ENCODE data around the gene ASTN2.

DNA sequence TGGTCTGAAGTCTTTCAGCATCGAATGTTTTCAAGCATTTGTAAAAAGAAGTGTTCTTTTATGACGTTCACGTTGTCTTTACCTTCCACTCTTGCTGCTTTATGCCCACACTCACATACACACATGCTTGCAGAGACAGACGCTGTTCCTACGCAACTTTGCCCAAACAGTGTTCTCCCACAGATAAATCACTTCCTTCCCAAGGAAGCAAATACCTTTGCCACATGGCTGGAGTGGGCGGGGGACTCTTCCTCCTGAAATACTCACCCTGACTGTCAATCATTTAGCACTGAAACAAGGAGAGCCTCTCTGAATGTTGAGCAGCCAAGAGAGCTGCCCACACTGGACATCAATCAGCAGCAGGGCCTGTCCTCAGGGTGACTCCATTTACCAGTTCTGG lies 22.4 kb upstream of the ASTN2 start:
- TF ChIP-seq, protein P1, sequence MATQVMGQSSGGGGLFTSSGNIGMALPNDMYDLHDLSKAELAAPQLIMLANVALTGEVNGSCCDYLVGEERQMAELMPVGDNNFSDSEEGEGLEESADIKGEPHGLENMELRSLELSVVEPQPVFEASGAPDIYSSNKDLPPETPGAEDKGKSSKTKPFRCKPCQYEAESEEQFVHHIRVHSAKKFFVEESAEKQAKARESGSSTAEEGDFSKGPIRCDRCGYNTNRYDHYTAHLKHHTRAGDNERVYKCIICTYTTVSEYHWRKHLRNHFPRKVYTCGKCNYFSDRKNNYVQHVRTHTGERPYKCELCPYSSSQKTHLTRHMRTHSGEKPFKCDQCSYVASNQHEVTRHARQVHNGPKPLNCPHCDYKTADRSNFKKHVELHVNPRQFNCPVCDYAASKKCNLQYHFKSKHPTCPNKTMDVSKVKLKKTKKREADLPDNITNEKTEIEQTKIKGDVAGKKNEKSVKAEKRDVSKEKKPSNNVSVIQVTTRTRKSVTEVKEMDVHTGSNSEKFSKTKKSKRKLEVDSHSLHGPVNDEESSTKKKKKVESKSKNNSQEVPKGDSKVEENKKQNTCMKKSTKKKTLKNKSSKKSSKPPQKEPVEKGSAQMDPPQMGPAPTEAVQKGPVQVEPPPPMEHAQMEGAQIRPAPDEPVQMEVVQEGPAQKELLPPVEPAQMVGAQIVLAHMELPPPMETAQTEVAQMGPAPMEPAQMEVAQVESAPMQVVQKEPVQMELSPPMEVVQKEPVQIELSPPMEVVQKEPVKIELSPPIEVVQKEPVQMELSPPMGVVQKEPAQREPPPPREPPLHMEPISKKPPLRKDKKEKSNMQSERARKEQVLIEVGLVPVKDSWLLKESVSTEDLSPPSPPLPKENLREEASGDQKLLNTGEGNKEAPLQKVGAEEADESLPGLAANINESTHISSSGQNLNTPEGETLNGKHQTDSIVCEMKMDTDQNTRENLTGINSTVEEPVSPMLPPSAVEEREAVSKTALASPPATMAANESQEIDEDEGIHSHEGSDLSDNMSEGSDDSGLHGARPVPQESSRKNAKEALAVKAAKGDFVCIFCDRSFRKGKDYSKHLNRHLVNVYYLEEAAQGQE (IDR thresholded peaks at IDR 0.05; ENCODE audit: unreplicated experiment): no peak
- TF ChIP-seq EZH2phosphoT487 (IDR thresholded peaks at IDR 0.05; ENCODE audit: unreplicated experiment) (no peak), POLR2AphosphoS5 (IDR thresholded peaks at IDR 0.05; ENCODE audit: low read depth) (no peak), NANOG (IDR thresholded peaks at IDR 0.05; ENCODE audit: borderline replicate concordance) (no peak), EZH2 (IDR thresholded peaks at IDR 0.05; ENCODE audit: low read depth, unreplicated experiment) (no peak), ZNF114 (CRISPR knock-in tag; IDR thresholded peaks at IDR 0.05) (no peak), CREB1 (CRISPR knock-in tag; IDR thresholded peaks at IDR 0.05; ENCODE audit: low read depth) (no peak)
- TF ChIP-seq, protein P2, sequence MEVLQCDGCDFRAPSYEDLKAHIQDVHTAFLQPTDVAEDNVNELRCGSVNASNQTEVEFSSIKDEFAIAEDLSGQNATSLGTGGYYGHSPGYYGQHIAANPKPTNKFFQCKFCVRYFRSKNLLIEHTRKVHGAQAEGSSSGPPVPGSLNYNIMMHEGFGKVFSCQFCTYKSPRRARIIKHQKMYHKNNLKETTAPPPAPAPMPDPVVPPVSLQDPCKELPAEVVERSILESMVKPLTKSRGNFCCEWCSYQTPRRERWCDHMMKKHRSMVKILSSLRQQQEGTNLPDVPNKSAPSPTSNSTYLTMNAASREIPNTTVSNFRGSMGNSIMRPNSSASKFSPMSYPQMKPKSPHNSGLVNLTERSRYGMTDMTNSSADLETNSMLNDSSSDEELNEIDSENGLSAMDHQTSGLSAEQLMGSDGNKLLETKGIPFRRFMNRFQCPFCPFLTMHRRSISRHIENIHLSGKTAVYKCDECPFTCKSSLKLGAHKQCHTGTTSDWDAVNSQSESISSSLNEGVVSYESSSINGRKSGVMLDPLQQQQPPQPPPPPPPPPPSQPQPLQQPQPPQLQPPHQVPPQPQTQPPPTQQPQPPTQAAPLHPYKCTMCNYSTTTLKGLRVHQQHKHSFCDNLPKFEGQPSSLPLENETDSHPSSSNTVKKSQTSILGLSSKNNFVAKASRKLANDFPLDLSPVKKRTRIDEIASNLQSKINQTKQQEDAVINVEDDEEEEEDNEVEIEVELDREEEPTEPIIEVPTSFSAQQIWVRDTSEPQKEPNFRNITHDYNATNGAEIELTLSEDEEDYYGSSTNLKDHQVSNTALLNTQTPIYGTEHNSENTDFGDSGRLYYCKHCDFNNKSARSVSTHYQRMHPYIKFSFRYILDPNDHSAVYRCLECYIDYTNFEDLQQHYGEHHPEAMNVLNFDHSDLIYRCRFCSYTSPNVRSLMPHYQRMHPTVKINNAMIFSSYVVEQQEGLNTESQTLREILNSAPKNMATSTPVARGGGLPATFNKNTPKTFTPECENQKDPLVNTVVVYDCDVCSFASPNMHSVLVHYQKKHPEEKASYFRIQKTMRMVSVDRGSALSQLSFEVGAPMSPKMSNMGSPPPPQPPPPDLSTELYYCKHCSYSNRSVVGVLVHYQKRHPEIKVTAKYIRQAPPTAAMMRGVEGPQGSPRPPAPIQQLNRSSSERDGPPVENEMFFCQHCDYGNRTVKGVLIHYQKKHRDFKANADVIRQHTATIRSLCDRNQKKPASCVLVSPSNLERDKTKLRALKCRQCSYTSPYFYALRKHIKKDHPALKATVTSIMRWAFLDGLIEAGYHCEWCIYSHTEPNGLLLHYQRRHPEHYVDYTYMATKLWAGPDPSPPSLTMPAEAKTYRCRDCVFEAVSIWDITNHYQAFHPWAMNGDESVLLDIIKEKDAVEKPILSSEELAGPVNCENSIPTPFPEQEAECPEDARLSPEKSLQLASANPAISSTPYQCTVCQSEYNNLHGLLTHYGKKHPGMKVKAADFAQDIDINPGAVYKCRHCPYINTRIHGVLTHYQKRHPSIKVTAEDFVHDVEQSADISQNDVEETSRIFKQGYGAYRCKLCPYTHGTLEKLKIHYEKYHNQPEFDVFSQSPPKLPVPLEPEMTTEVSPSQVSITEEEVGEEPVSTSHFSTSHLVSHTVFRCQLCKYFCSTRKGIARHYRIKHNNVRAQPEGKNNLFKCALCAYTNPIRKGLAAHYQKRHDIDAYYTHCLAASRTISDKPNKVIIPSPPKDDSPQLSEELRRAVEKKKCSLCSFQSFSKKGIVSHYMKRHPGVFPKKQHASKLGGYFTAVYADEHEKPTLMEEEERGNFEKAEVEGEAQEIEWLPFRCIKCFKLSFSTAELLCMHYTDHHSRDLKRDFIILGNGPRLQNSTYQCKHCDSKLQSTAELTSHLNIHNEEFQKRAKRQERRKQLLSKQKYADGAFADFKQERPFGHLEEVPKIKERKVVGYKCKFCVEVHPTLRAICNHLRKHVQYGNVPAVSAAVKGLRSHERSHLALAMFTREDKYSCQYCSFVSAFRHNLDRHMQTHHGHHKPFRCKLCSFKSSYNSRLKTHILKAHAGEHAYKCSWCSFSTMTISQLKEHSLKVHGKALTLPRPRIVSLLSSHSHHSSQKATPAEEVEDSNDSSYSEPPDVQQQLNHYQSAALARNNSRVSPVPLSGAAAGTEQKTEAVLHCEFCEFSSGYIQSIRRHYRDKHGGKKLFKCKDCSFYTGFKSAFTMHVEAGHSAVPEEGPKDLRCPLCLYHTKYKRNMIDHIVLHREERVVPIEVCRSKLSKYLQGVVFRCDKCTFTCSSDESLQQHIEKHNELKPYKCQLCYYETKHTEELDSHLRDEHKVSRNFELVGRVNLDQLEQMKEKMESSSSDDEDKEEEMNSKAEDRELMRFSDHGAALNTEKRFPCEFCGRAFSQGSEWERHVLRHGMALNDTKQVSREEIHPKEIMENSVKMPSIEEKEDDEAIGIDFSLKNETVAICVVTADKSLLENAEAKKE (CRISPR knock-in tag; IDR thresholded peaks at IDR 0.05): no peak
- TF ChIP-seq, protein P3, sequence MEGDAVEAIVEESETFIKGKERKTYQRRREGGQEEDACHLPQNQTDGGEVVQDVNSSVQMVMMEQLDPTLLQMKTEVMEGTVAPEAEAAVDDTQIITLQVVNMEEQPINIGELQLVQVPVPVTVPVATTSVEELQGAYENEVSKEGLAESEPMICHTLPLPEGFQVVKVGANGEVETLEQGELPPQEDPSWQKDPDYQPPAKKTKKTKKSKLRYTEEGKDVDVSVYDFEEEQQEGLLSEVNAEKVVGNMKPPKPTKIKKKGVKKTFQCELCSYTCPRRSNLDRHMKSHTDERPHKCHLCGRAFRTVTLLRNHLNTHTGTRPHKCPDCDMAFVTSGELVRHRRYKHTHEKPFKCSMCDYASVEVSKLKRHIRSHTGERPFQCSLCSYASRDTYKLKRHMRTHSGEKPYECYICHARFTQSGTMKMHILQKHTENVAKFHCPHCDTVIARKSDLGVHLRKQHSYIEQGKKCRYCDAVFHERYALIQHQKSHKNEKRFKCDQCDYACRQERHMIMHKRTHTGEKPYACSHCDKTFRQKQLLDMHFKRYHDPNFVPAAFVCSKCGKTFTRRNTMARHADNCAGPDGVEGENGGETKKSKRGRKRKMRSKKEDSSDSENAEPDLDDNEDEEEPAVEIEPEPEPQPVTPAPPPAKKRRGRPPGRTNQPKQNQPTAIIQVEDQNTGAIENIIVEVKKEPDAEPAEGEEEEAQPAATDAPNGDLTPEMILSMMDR (conservative IDR thresholded peaks at IDR 0.05; ENCODE audit: low read depth in 2 of 2): no peak

All from GM23338 (cell line).